Activated T-cell treated with anti-CD3 and anti-CD28 coated beads for 1 hour (primary cell): ENCODE data around the gene PIK3CG.
"Not testable (repeated sequence)": the region's sequence is repeated elsewhere in the genome, so short reads cannot be mapped to it uniquely, and the experiment has no call there.

Experiments
- DNase-seq: peaks from one replicate; pipeline ENCODE4 v3.0.0-alpha.2; 2020; ENCODE audit warnings: low read depth

PIK3CG gene

GRCh38 chr7:106865130-106866041 lies at the start of gene PIK3CG:
PIK3CG (plus strand) TSS chr7:106865282; CDS start chr7:106867562, 2,280 bp downstream.
- no peak for DNase-seq

GRCh38 chr7:106817098-106817497 lies 48.0 kb upstream of the PIK3CG start:
- DNase-seq: no peak

GRCh38 chr7:106818736-106819135 lies 46.3 kb upstream of the PIK3CG start:
- DNase-seq: no peak

- DNase-seq: no peak
Observed at GRCh38 chr7:106819546-106819945, 45.5 kb upstream of the PIK3CG start.

- no peak for DNase-seq
Observed at GRCh38 chr7:106820321-106821217, 44.5 kb upstream of the PIK3CG start.

- no peak for DNase-seq
Observed at GRCh38 chr7:106823631-106824030, 41.5 kb upstream of the PIK3CG start.

GRCh38 chr7:106824458-106824857 lies 40.6 kb upstream of the PIK3CG start:
- DNase-seq: no peak

GRCh38 chr7:106827626-106828025 lies 37.5 kb upstream of the PIK3CG start:
- no peak for DNase-seq

- no peak for DNase-seq
Observed at GRCh38 chr7:106829496-106829895, 35.6 kb upstream of the PIK3CG start.

GRCh38 chr7:106830896-106831295 lies 34.2 kb upstream of the PIK3CG start:
- DNase-seq: not testable (repeated sequence)

- no peak for DNase-seq
Observed at GRCh38 chr7:106836816-106837215, 28.3 kb upstream of the PIK3CG start.

- no peak for DNase-seq
Observed at GRCh38 chr7:106839511-106839910, 25.6 kb upstream of the PIK3CG start.

- DNase-seq: no peak
Observed at GRCh38 chr7:106840342-106840741, 24.7 kb upstream of the PIK3CG start.

GRCh38 chr7:106841896-106842390 lies 23.1 kb upstream of the PIK3CG start:
- no peak for DNase-seq

- no peak for DNase-seq
Observed at GRCh38 chr7:106844279-106844997, 20.6 kb upstream of the PIK3CG start.

GRCh38 chr7:106848049-106848448 lies 17.0 kb upstream of the PIK3CG start:
- DNase-seq: no peak

GRCh38 chr7:106848851-106849442 lies 16.1 kb upstream of the PIK3CG start:
- DNase-seq: no peak

GRCh38 chr7:106851632-106852031 lies 13.4 kb upstream of the PIK3CG start:
- DNase-seq: not testable (repeated sequence)

GRCh38 chr7:106853250-106853908 lies 11.7 kb upstream of the PIK3CG start:
- no peak for DNase-seq

GRCh38 chr7:106855540-106856132 lies 9.4 kb upstream of the PIK3CG start:
- no peak for DNase-seq
